HEK293 (cell line): ENCODE measurements around the gene GPR162.

Experiments
- EGR2 ChIP-seq: fragments of 450-650 bp; formaldehyde crosslinking; IDR thresholded peaks from 2 replicates; pipeline ENCODE4 v1.5.1; 2016; ENCODE audit warnings: low read depth, missing biosample characterization, missing genetic modification characterization
- GLI4 ChIP-seq: fragments of 450-650 bp; formaldehyde crosslinking; IDR thresholded peaks from 2 replicates; pipeline ENCODE4 v1.5.1; 2016; ENCODE audit warnings: missing biosample characterization, missing genetic modification characterization
- KLF16 ChIP-seq: fragments of 450-650 bp; formaldehyde crosslinking; IDR thresholded peaks from 2 replicates; pipeline ENCODE4 v1.5.1; 2017; ENCODE audit warnings: missing biosample characterization, missing genetic modification characterization
- OVOL3 ChIP-seq: fragments of 450-650 bp; formaldehyde crosslinking; IDR thresholded peaks from 2 replicates; pipeline ENCODE4 v1.5.1; 2016; ENCODE audit warnings: missing biosample characterization, missing genetic modification characterization
- SCRT2 ChIP-seq: fragments of 450-650 bp; formaldehyde crosslinking; IDR thresholded peaks from 2 replicates; pipeline ENCODE4 v1.5.1; 2016; ENCODE audit warnings: missing biosample characterization, missing genetic modification characterization
- SETDB1 ChIP-seq: IDR thresholded peaks from one replicate; pipeline ENCODE4 v1.6.1; 2017; ENCODE audit warnings: mild to moderate bottlenecking, low read length, moderate library complexity, mixed read lengths; ENCODE audit not compliant: insufficient read length
- TCF7L2 ChIP-seq: IDR thresholded peaks from 2 replicates; pipeline ENCODE4 v1.6.1; 2011; ENCODE audit warnings: low read depth, mild to moderate bottlenecking, inconsistent platforms, low read length, moderate library complexity, borderline replicate concordance
- YY2 ChIP-seq: fragments of 450-650 bp; formaldehyde crosslinking; IDR thresholded peaks from 2 replicates; pipeline ENCODE4 v1.5.1; 2016; ENCODE audit warnings: missing biosample characterization, missing genetic modification characterization
- ZEB2 ChIP-seq: fragments of 450-650 bp; formaldehyde crosslinking; IDR thresholded peaks from 2 replicates; pipeline ENCODE4 v1.5.1; 2016; ENCODE audit warnings: missing biosample characterization, missing genetic modification characterization
- ZNF121 ChIP-seq: fragments of 450-650 bp; formaldehyde crosslinking; IDR thresholded peaks from 2 replicates; pipeline ENCODE4 v1.5.1; 2016; ENCODE audit warnings: missing biosample characterization, missing genetic modification characterization
- ZNF223 ChIP-seq: fragments of 450-650 bp; formaldehyde crosslinking; IDR thresholded peaks from 2 replicates; pipeline ENCODE4 v1.5.1; 2016; ENCODE audit warnings: missing biosample characterization, missing genetic modification characterization
- ZNF292 ChIP-seq: fragments of 450-650 bp; formaldehyde crosslinking; IDR thresholded peaks from 2 replicates; pipeline ENCODE4 v1.5.1; 2016; ENCODE audit warnings: low read depth, missing biosample characterization, missing genetic modification characterization, borderline replicate concordance
- ZNF501 ChIP-seq: fragments of 450-650 bp; formaldehyde crosslinking; IDR thresholded peaks from 2 replicates; pipeline ENCODE4 v1.5.1; 2016; ENCODE audit warnings: missing biosample characterization, missing genetic modification characterization
- ZNF658 ChIP-seq: fragments of 450-650 bp; formaldehyde crosslinking; IDR thresholded peaks from 2 replicates; pipeline ENCODE4; 2016; ENCODE audit warnings: missing biosample characterization, missing genetic modification characterization
- TF ChIP-seq, protein P1 (sequence below): fragments of 450-650 bp; formaldehyde crosslinking; IDR thresholded peaks from 2 replicates; pipeline ENCODE4 v1.5.1; 2017; ENCODE audit warnings: missing biosample characterization, missing genetic modification characterization
- TF ChIP-seq, protein P2 (sequence below): fragments of 450-650 bp; formaldehyde crosslinking; IDR thresholded peaks from 2 replicates; pipeline ENCODE4 v1.5.1; 2016; ENCODE audit warnings: missing biosample characterization, missing genetic modification characterization
- TF ChIP-seq, protein P3 (sequence below): fragments of 450-650 bp; formaldehyde crosslinking; conservative IDR thresholded peaks from 2 replicates; pipeline ENCODE4 v1.5.1; 2016; ENCODE audit warnings: low read depth, missing biosample characterization, missing genetic modification characterization
- TF ChIP-seq, protein P4 (sequence below): fragments of 450-650 bp; formaldehyde crosslinking; IDR thresholded peaks from 2 replicates; pipeline ENCODE4 v1.5.1; 2016; ENCODE audit warnings: missing biosample characterization, missing genetic modification characterization, low read depth
- TF ChIP-seq, protein P5 (sequence below): fragments of 450-650 bp; formaldehyde crosslinking; IDR thresholded peaks from 2 replicates; pipeline ENCODE4 v1.5.1; 2016; ENCODE audit warnings: missing biosample characterization, missing genetic modification characterization
- TF ChIP-seq, protein P6 (sequence below): sonication (generic); formaldehyde crosslinking; IDR thresholded peaks from 2 replicates; pipeline ENCODE4 v1.8.1; 2022; ENCODE audit warnings: mild to moderate bottlenecking, moderate library complexity, missing genetic modification reagents
- TF ChIP-seq, protein P7 (sequence below): fragments of 450-650 bp; formaldehyde crosslinking; IDR thresholded peaks from 2 replicates; pipeline ENCODE4 v1.5.1; 2016; ENCODE audit warnings: missing biosample characterization, missing genetic modification characterization

Gene GPR162

DNA sequence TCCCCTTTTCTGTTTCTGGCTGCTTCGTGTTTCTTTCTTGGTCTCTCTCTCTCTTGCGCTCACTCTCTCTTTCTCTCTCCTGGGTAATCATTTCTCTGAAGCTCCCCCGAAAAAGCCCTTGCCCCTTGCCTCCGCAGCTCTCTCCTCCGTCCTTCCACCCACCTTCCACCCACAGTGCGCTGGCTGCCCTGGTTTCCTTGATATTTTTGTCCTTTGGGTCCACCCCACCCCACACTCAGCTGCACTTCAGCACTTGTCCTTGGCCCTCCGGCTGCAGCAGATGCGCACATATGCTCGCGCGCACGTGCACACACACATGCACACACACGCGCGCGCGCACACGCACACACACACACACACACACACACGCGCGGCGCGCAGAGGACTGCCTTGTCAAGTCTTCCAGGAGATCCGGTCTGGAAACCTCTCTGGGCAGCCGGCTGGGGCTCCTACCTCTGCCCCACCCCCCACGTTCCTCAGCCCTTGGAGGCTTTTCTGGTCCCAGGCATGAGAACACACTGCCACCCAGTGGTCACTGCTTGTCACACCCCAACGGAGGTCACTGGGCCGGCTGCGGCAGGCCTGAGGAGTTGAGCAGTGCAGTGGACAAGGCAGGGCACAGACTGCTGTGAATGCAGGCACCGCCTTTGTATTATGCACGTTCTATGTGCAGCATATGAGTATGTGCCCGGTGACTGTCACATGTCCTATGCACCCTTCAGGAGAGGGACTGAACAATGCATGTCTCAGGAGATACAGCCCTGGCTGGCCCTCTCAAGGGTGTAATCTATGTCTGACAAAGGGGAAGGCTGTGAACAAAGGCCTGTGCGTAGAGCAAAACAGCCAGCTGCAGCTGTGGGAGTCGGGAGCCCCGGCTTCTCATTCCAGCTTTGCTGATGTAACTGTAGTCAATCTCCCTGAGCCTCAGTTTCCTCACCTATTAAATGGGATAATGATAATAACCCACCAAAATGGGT lies 42.8 kb upstream of the GPR162 start (continued):
- TF ChIP-seq ZNF501 (peak; percentile 97), SETDB1 (no peak), ZNF121 (tag by site-specific recombination) (0 out of 2 replicates have a peak, but pooled peaks have one; percentile 23), EGR2 (peak; percentile 95), ZNF658 (no peak), OVOL3 (tag by site-specific recombination) (no peak), KLF16 (tag by site-specific recombination) (peak; percentile 88), SCRT2 (tag by site-specific recombination) (peak; percentile 28), GLI4 (tag by site-specific recombination) (peak; percentile 77; the same call in 1 of the 2 replicates), ZNF223 (tag by site-specific recombination) (0 out of 2 replicates have a peak, but pooled peaks have one; percentile 8), TCF7L2 (no peak), YY2 (tag by site-specific recombination) (peak; percentile 46; the same call in 1 of the 2 replicates), ZNF292 (no peak), ZEB2 (peak; percentile 76; the same call in 1 of the 2 replicates)
- TF ChIP-seq, protein P1, sequence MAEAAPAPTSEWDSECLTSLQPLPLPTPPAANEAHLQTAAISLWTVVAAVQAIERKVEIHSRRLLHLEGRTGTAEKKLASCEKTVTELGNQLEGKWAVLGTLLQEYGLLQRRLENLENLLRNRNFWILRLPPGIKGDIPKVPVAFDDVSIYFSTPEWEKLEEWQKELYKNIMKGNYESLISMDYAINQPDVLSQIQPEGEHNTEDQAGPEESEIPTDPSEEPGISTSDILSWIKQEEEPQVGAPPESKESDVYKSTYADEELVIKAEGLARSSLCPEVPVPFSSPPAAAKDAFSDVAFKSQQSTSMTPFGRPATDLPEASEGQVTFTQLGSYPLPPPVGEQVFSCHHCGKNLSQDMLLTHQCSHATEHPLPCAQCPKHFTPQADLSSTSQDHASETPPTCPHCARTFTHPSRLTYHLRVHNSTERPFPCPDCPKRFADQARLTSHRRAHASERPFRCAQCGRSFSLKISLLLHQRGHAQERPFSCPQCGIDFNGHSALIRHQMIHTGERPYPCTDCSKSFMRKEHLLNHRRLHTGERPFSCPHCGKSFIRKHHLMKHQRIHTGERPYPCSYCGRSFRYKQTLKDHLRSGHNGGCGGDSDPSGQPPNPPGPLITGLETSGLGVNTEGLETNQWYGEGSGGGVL (tag by site-specific recombination): peak; percentile 66
- TF ChIP-seq, protein P2, sequence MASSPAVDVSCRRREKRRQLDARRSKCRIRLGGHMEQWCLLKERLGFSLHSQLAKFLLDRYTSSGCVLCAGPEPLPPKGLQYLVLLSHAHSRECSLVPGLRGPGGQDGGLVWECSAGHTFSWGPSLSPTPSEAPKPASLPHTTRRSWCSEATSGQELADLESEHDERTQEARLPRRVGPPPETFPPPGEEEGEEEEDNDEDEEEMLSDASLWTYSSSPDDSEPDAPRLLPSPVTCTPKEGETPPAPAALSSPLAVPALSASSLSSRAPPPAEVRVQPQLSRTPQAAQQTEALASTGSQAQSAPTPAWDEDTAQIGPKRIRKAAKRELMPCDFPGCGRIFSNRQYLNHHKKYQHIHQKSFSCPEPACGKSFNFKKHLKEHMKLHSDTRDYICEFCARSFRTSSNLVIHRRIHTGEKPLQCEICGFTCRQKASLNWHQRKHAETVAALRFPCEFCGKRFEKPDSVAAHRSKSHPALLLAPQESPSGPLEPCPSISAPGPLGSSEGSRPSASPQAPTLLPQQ: peak; percentile 89
- TF ChIP-seq, protein P3, sequence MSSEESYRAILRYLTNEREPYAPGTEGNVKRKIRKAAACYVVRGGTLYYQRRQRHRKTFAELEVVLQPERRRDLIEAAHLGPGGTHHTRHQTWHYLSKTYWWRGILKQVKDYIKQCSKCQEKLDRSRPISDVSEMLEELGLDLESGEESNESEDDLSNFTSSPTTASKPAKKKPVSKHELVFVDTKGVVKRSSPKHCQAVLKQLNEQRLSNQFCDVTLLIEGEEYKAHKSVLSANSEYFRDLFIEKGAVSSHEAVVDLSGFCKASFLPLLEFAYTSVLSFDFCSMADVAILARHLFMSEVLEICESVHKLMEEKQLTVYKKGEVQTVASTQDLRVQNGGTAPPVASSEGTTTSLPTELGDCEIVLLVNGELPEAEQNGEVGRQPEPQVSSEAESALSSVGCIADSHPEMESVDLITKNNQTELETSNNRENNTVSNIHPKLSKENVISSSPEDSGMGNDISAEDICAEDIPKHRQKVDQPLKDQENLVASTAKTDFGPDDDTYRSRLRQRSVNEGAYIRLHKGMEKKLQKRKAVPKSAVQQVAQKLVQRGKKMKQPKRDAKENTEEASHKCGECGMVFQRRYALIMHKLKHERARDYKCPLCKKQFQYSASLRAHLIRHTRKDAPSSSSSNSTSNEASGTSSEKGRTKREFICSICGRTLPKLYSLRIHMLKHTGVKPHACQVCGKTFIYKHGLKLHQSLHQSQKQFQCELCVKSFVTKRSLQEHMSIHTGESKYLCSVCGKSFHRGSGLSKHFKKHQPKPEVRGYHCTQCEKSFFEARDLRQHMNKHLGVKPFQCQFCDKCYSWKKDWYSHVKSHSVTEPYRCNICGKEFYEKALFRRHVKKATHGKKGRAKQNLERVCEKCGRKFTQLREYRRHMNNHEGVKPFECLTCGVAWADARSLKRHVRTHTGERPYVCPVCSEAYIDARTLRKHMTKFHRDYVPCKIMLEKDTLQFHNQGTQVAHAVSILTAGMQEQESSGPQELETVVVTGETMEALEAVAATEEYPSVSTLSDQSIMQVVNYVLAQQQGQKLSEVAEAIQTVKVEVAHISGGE (tag by site-specific recombination): peak; percentile 38
- TF ChIP-seq, protein P4, sequence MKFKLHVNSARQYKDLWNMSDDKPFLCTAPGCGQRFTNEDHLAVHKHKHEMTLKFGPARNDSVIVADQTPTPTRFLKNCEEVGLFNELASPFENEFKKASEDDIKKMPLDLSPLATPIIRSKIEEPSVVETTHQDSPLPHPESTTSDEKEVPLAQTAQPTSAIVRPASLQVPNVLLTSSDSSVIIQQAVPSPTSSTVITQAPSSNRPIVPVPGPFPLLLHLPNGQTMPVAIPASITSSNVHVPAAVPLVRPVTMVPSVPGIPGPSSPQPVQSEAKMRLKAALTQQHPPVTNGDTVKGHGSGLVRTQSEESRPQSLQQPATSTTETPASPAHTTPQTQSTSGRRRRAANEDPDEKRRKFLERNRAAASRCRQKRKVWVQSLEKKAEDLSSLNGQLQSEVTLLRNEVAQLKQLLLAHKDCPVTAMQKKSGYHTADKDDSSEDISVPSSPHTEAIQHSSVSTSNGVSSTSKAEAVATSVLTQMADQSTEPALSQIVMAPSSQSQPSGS (tag by site-specific recombination): no peak
- TF ChIP-seq, protein P5, sequence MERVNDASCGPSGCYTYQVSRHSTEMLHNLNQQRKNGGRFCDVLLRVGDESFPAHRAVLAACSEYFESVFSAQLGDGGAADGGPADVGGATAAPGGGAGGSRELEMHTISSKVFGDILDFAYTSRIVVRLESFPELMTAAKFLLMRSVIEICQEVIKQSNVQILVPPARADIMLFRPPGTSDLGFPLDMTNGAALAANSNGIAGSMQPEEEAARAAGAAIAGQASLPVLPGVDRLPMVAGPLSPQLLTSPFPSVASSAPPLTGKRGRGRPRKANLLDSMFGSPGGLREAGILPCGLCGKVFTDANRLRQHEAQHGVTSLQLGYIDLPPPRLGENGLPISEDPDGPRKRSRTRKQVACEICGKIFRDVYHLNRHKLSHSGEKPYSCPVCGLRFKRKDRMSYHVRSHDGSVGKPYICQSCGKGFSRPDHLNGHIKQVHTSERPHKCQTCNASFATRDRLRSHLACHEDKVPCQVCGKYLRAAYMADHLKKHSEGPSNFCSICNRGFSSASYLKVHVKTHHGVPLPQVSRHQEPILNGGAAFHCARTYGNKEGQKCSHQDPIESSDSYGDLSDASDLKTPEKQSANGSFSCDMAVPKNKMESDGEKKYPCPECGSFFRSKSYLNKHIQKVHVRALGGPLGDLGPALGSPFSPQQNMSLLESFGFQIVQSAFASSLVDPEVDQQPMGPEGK (tag by site-specific recombination): peak; percentile 98
- TF ChIP-seq, protein P6, sequence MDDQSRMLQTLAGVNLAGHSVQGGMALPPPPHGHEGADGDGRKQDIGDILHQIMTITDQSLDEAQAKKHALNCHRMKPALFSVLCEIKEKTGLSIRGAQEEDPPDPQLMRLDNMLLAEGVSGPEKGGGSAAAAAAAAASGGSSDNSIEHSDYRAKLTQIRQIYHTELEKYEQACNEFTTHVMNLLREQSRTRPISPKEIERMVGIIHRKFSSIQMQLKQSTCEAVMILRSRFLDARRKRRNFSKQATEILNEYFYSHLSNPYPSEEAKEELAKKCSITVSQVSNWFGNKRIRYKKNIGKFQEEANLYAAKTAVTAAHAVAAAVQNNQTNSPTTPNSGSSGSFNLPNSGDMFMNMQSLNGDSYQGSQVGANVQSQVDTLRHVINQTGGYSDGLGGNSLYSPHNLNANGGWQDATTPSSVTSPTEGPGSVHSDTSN (CRISPR knock-in tag): peak; percentile 86; the same call in 1 of the 2 replicates
- TF ChIP-seq, protein P7, sequence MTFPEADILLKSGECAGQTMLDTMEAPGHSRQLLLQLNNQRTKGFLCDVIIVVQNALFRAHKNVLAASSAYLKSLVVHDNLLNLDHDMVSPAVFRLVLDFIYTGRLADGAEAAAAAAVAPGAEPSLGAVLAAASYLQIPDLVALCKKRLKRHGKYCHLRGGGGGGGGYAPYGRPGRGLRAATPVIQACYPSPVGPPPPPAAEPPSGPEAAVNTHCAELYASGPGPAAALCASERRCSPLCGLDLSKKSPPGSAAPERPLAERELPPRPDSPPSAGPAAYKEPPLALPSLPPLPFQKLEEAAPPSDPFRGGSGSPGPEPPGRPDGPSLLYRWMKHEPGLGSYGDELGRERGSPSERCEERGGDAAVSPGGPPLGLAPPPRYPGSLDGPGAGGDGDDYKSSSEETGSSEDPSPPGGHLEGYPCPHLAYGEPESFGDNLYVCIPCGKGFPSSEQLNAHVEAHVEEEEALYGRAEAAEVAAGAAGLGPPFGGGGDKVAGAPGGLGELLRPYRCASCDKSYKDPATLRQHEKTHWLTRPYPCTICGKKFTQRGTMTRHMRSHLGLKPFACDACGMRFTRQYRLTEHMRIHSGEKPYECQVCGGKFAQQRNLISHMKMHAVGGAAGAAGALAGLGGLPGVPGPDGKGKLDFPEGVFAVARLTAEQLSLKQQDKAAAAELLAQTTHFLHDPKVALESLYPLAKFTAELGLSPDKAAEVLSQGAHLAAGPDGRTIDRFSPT (tag by site-specific recombination): no peak
